Duodenal mucosa (tissue), 2 donors: ENCODE data around the gene BBS9.

ENCODE experiments used
- H3K27ac ChIP-seq: one replicate; pipeline ENCODE4 v1.7.0; 2013; ENCODE audit warnings: low read depth, low read length
- H3K27me3 ChIP-seq, 2 donors: one replicate each; pipeline ENCODE4 v1.7.0; 2013; ENCODE audit warnings: low read length in 2 of 2, control low read depth in 1 of 2; ENCODE audit not compliant: insufficient read depth in 2 of 2, control insufficient read depth in 1 of 2
- H3K36me3 ChIP-seq, 2 donors: one replicate each; pipeline ENCODE4 v1.7.0; 2013; ENCODE audit warnings: low read length in 2 of 2, control low read depth in 1 of 2; ENCODE audit not compliant: insufficient read depth in 2 of 2, control insufficient read depth in 1 of 2
- H3K4me1 ChIP-seq, 2 donors: one replicate each; pipeline ENCODE4 v1.7.0; 2013; ENCODE audit warnings: low read length in 2 of 2, control low read depth in 1 of 2; ENCODE audit not compliant: insufficient read depth in 2 of 2, control insufficient read depth in 1 of 2
- H3K4me3 ChIP-seq, 2 donors: one replicate each; pipeline ENCODE4 v1.7.0; 2013; ENCODE audit warnings: low read length in 2 of 2, low read depth in 1 of 2
- H3K9ac ChIP-seq, 2 donors: one replicate each; pipeline ENCODE4 v1.7.0; 2013; ENCODE audit warnings: low read length in 2 of 2, low read depth in 1 of 2
- H3K9me3 ChIP-seq, 2 donors: one replicate each; pipeline ENCODE4 v1.7.0; 2013; ENCODE audit warnings: low read length in 2 of 2, control low read depth in 1 of 2; ENCODE audit not compliant: control insufficient read depth in 1 of 2

The BBS9 gene

DNA sequence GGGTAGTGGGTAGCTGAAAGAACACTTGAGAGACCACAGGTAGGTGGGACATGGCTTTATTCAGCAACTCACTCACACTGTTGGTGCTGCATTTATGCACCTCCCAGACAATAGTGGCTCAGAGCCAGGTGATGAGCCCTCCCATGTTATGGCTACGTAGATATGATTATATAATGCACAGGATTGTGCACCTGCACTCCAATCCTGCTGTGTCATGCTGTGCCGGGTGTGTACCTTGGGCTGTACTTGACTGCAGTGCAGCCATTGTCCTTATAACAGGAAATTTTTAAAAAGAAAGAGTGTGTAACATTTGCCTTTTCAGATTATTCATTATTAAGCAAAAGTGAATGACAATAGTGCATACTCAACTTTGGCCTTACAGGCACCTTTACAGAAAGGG lies 409.8 kb downstream of the BBS9 start:
- Histone ChIP-seq H3K9ac (no peak overlapping the region), H3K9me3 (peaks cover 3 to 8% of the 10 kb centered on the region in 2 donors), H3K27me3 (no peaks in the 10 kb centered on the region), H3K4me1 (peaks cover 23 to 26% of the 10 kb centered on the region in 2 donors), H3K4me3 (no peak overlapping the region), H3K36me3 (no peaks in the 10 kb centered on the region), H3K27ac (no peak overlapping the region)

- Histone ChIP-seq H3K4me3 (no peak overlapping the region), H3K4me1 (peaks cover 20 to 22% of the 10 kb centered on the region in 2 donors), H3K9me3 (peaks cover 3 to 8% of the 10 kb centered on the region in 2 donors), H3K27me3 (no peaks in the 10 kb centered on the region), H3K9ac (no peak overlapping the region), H3K36me3 (no peaks in the 10 kb centered on the region), H3K27ac (no peak overlapping the region)
These were observed 410.5 kb downstream of the BBS9 start for GRCh38 chr7:33539659-33540400.

DNA sequence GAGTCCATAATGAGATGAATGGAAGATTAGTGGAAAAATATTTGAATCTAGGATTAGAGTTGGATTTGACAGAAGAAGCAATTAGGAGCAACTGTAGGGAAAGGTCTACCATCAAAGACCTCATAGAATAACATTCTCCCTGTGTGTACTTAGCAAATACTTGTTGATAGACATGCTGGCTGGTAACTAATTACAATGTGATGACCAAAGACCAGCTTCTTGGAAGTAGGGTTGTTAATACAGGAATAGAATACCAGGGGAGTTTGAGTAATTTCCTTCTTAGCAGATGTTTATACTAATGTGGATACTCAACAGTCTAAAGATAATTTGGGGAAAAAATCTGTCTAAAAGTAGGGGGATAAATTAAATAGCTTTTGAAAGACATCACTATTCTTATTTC lies 418.5 kb downstream of the BBS9 start:
- Histone ChIP-seq H3K4me1 (no peaks in the 10 kb centered on the region), H3K4me3 (no peak overlapping the region), H3K27ac (no peak overlapping the region), H3K9me3 (no peaks in the 10 kb centered on the region), H3K9ac (no peak overlapping the region), H3K27me3 (no peaks in the 10 kb centered on the region), H3K36me3 (no peaks in the 10 kb centered on the region)

DNA sequence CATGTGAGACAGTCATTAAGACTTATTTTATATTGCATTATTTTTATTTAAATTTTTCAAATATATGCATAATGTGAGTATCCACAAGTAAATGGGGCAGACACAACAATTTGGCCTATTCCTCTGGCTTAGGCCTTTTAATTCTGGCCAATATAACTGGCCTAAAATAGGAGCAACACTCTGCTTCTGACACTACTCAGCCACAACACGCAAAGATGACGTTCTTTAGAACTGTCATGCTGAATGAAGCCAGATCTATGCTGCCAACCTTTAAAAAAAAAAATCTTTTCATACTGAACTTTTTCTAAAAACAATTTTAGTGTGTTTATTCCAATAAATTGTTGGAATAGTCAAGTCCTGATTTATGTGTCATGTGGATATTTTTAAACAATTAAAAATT lies 421.0 kb downstream of the BBS9 start:
- Histone ChIP-seq H3K27me3 (no peaks in the 10 kb centered on the region), H3K36me3 (no peaks in the 10 kb centered on the region), H3K4me3 (no peak overlapping the region), H3K9ac (no peak overlapping the region), H3K27ac (no peak overlapping the region), H3K9me3 (no peaks in the 10 kb centered on the region), H3K4me1 (no peaks in the 10 kb centered on the region)

GRCh38 chr7:33550979-33551378 lies 421.6 kb downstream of the BBS9 start:
- Histone ChIP-seq H3K9ac (no peak overlapping the region), H3K4me3 (no peak overlapping the region), H3K36me3 (no peaks in the 10 kb centered on the region), H3K9me3 (no peaks in the 10 kb centered on the region), H3K4me1 (no peaks in the 10 kb centered on the region), H3K27ac (no peak overlapping the region), H3K27me3 (no peaks in the 10 kb centered on the region)

- no peaks in the 10 kb centered on the region for H3K36me3 ChIP-seq
- no peak overlapping the region for H3K9ac ChIP-seq
- H3K9me3 ChIP-seq: no peaks in the 10 kb centered on the region
- no peaks in the 10 kb centered on the region for H3K27me3 ChIP-seq
- peaks cover 0 to 3% of the 10 kb centered on the region in 2 donors for H3K4me1 ChIP-seq
- H3K27ac ChIP-seq: no peak overlapping the region
- H3K4me3 ChIP-seq: no peak overlapping the region
These were observed 424.7 kb downstream of the BBS9 start for GRCh38 chr7:33554046-33554445.

GRCh38 chr7:33554576-33554975 lies 425.2 kb downstream of the BBS9 start:
- Histone ChIP-seq H3K4me3 (no peak overlapping the region), H3K4me1 (peaks cover 0 to 3% of the 10 kb centered on the region in 2 donors), H3K9ac (no peak overlapping the region), H3K9me3 (no peaks in the 10 kb centered on the region), H3K27me3 (no peaks in the 10 kb centered on the region), H3K36me3 (no peaks in the 10 kb centered on the region), H3K27ac (no peak overlapping the region)

- H3K27me3 ChIP-seq: no peaks in the 10 kb centered on the region
- H3K4me1 ChIP-seq: peaks cover 0 to 3% of the 10 kb centered on the region in 2 donors
- H3K9me3 ChIP-seq: no peaks in the 10 kb centered on the region
- H3K4me3 ChIP-seq: no peak overlapping the region
- H3K27ac ChIP-seq: no peak overlapping the region
- H3K9ac ChIP-seq: no peak overlapping the region
- H3K36me3 ChIP-seq: no peaks in the 10 kb centered on the region
These were observed 427.1 kb downstream of the BBS9 start for GRCh38 chr7:33556472-33556871.

GRCh38 chr7:33558549-33559323 lies 429.4 kb downstream of the BBS9 start:
- H3K36me3 ChIP-seq: no peaks in the 10 kb centered on the region

GRCh38 chr7:33559324-33559710 lies 430.0 kb downstream of the BBS9 start:
- H3K36me3 ChIP-seq: no peaks in the 10 kb centered on the region

More at GRCh38 chr7:33558549-33559323, 429.4 kb downstream of the BBS9 start:
- Histone ChIP-seq H3K9ac (no peak overlapping the region), H3K27ac (no peak overlapping the region), H3K4me1 (peaks cover 0 to 3% of the 10 kb centered on the region in 2 donors), H3K9me3 (no peaks in the 10 kb centered on the region), H3K27me3 (no peaks in the 10 kb centered on the region), H3K4me3 (no peak overlapping the region)

More at GRCh38 chr7:33559324-33559710, 430.0 kb downstream of the BBS9 start:
- H3K27ac ChIP-seq: no peak overlapping the region
- no peaks in the 10 kb centered on the region for H3K9me3 ChIP-seq
- H3K4me3 ChIP-seq: no peak overlapping the region
- H3K4me1 ChIP-seq: peaks cover 0 to 3% of the 10 kb centered on the region in 2 donors
- no peaks in the 10 kb centered on the region for H3K27me3 ChIP-seq
- no peak overlapping the region for H3K9ac ChIP-seq
